Prostate gland (tissue), 2 donors: ENCODE measurements around the gene HDAC4. TPM values are rescaled to one million over a fixed set of nuclear protein-coding genes. Genes with fewer than 3 reads are reported as not detected.

ENCODE experiments used
- DNase-seq: peaks from one replicate; pipeline ENCODE4 v3.0.0-alpha.2; 2019; ENCODE audit warnings: low spot score
- H3K27ac ChIP-seq, 2 donors: fragments of 200-600 bp; sonication (generic); 2 replicates each; pipeline ENCODE4 v1.5.1; 2017 to 2019
- H3K27me3 ChIP-seq: fragments of 200-600 bp; sonication (generic); replicated peaks from 2 replicates; pipeline ENCODE4 v1.5.1; 2019; ENCODE audit not compliant: insufficient read depth
- H3K36me3 ChIP-seq, 2 donors: fragments of 200-600 bp; sonication (generic); 1 replicate in 1 of 2; 2 replicates in 1 of 2; pipeline versions ENCODE4 v1.5.1 to v1.8.1; 2017 to 2019
- H3K4me1 ChIP-seq: fragments of 200-600 bp; sonication (generic); replicated peaks from 2 replicates; pipeline ENCODE4 v1.5.1; 2019
- H3K4me3 ChIP-seq, 2 donors: fragments of 200-600 bp; sonication (generic); 2 replicates each; pipeline ENCODE4 v1.5.1; 2017 to 2019
- H3K9me3 ChIP-seq: fragments of 200-600 bp; sonication (generic); 2 replicates; pipeline ENCODE4 v1.5.1; 2017
- CTCF ChIP-seq, 4 experiments: fragments of 200-600 bp in 2 of 4; fragments of 450-650 bp in 2 of 4; sonication (generic) in 2 of 4; IDR thresholded peaks; 1 replicate in 3 of 4; 2 replicates in 1 of 4; pipeline ENCODE4 v1.5.1; 2016 to 2019; ENCODE audit warnings: antibody characterized with exemption in 4 of 4, mild to moderate bottlenecking in 2 of 4, moderate library complexity in 2 of 4
- POLR2A ChIP-seq: fragments of 450-650 bp; IDR thresholded peaks from one replicate; pipeline ENCODE4 v1.6.1; 2016; ENCODE audit warnings: antibody characterized with exemption, mild to moderate bottlenecking
- POLR2AphosphoS5 ChIP-seq: sonication (generic); formaldehyde crosslinking; IDR thresholded peaks from one replicate; pipeline ENCODE4 v1.6.1; 2017; ENCODE audit warnings: antibody characterized with exemption
- WGBS: methylation state at CpG from one replicate; pipeline ENCODE4 v1.1.5; 2018; 5-methylcytosine and 5-hydroxymethylcytosine counted together
- intact Hi-C: fragments of 100-400 bp; cut with DNase I; formaldehyde crosslinking; loops from one replicate; pipeline ENCODE4 v1.14.2; 2022
- total RNA-seq, 2 donors: library from RNA; depleted of rRNA; stranded (reverse); fragments of >200 nt; gene quantifications; one replicate each; pipeline ENCODE4 v1.1.0, GENCODE V29; 2016

Gene HDAC4
- total RNA-seq, 2 donors from 2014 or later, result 41.8 to 44.2 TPM

DNA sequence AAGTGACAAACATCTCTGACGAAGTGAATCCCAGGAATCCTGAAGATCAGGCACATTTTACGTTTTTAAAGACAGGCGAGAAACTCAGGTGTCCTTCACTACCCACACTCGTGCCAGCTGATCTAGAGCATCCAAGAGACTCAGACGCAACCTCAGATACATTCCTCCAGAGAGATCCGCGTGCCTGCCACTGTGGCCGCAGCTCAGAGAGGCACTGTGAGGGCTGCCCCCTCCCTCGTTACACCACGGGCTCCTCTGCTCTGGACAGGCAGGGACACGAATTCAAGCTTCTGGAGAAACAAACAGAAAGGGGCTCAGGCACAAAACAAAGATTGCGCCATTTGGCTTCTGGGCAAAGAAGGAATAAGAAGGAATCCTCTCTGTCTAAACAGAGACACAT, 268.0 kb downstream of the HDAC4 start:
- H3K27ac ChIP-seq, result no peak overlapping the region
- peaks cover 0 to 9% of the 10 kb centered on the region in 2 donors for H3K36me3 ChIP-seq
- intact Hi-C loops, result no loop called here
- TF ChIP-seq POLR2AphosphoS5 (no peak), CTCF (IDR thresholded peaks at IDR 0.05) (no peak), POLR2A (no peak)
- no peak overlapping the region for H3K4me3 ChIP-seq
- DNase-seq, result no peak
- H3K27me3 ChIP-seq, result no peaks in the 10 kb centered on the region
- no peaks in the 10 kb centered on the region for H3K9me3 ChIP-seq
- H3K4me1 ChIP-seq, result no peaks in the 10 kb centered on the region
- 53% methylated on average over 12 of the region's 12 CpGs for WGBS

- Histone ChIP-seq H3K36me3 (peaks cover 0 to 9% of the 10 kb centered on the region in 2 donors), H3K27ac (no peak overlapping the region), H3K4me1 (no peaks in the 10 kb centered on the region), H3K27me3 (no peaks in the 10 kb centered on the region), H3K4me3 (no peak overlapping the region), H3K9me3 (no peaks in the 10 kb centered on the region)
- no peak for TF ChIP-seq POLR2A
- no peak for TF ChIP-seq CTCF (IDR thresholded peaks at IDR 0.05)
- TF ChIP-seq POLR2AphosphoS5, result no peak
- intact Hi-C loops, result no loop called here
- DNase-seq, result no peak
- 73% methylated on average over 17 of the region's 17 CpGs for WGBS
Measured at GRCh38 chr2:239132156-239132709, 268.6 kb downstream of the HDAC4 start.

GRCh38 chr2:239131521-239131920, 269.3 kb downstream of the HDAC4 start:
- 87% methylated on average over 10 of the region's 10 CpGs for WGBS
- no peaks in the 10 kb centered on the region for H3K27me3 ChIP-seq
- DNase-seq, result no peak

DNA sequence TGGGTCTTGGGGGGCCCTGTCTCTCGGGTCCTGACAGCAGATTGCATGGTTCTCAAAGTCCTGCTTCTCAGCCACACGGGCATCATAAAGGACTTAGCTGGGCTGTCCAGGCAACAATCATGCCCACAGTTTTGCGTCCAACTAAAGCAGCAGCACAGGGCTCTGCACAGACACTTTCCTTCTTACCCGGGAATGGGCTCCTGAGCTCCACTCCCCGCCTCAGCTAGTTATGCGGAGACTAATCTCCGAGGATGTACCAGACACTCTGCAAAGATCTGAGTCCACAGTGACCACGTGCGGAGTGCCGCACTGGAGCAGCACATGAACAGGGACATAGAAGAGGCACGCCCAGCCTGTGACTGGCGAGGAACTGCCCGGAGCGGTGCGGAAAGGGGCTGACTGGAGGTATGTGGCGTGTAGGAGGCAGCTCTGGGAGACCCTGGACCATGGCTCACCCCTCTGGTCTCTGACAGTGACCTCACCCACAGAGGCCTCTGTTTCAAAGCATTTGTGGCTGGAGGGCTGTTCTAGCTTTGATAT, 270.0 kb downstream of the HDAC4 start:
- Histone ChIP-seq H3K36me3 (peaks cover 0 to 17% of the 10 kb centered on the region in 2 donors), H3K27ac (no peak overlapping the region), H3K27me3 (no peaks in the 10 kb centered on the region), H3K4me1 (no peaks in the 10 kb centered on the region), H3K4me3 (no peak overlapping the region), H3K9me3 (no peaks in the 10 kb centered on the region)
- 95% methylated on average over 16 of the region's 16 CpGs for WGBS
- TF ChIP-seq POLR2AphosphoS5, result no peak
- no peak for TF ChIP-seq CTCF (IDR thresholded peaks at IDR 0.05)
- TF ChIP-seq POLR2A, result no peak
- no peak for DNase-seq
- intact Hi-C loops, result no loop called here

More at GRCh38 chr2:239131521-239131920, 269.3 kb downstream of the HDAC4 start:
- Histone ChIP-seq H3K4me3 (no peak overlapping the region), H3K9me3 (no peaks in the 10 kb centered on the region), H3K4me1 (no peaks in the 10 kb centered on the region), H3K27ac (no peak overlapping the region), H3K36me3 (peaks cover 0 to 10% of the 10 kb centered on the region in 2 donors)
- intact Hi-C loops, result no loop called here
- no peak for TF ChIP-seq POLR2AphosphoS5
- no peak for TF ChIP-seq POLR2A
- no peak for TF ChIP-seq CTCF (IDR thresholded peaks at IDR 0.05)

DNA sequence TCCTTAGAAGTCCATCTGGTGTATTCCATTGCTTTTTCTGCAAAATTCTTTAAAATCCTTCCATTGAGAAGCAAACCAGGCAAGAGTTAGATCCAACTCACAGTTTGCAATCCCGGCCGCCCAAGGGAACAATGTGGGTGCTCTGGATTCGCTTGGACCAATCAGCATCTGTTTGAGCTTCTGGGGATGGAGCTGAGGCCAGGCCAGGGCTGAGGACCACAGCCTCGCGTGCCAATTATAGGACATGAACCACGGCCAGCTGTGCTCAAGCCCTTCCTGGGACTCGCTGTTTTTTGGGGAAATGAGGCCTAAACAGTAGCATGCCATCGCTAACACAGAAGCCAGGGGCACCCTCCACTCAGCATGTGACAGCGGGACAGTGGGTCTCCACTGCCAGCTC, 270.8 kb downstream of the HDAC4 start:
- Histone ChIP-seq H3K9me3 (no peaks in the 10 kb centered on the region), H3K36me3 (peaks cover 1 to 21% of the 10 kb centered on the region in 2 donors), H3K27ac (no peak overlapping the region), H3K4me1 (no peaks in the 10 kb centered on the region), H3K27me3 (no peaks in the 10 kb centered on the region), H3K4me3 (no peak overlapping the region)
- intact Hi-C loops, result no loop called here
- WGBS, result 87% methylated on average over 9 of the region's 9 CpGs
- DNase-seq, result no peak
- TF ChIP-seq POLR2AphosphoS5 (no peak), CTCF (IDR thresholded peaks at IDR 0.05) (no peak), POLR2A (no peak)
